Body of pancreas (tissue), 4 donors: ENCODE measurements around the gene DHX29.
A peak's percentile ranks its signal among the peaks of the same experiment; 100 is the strongest.

Experiments
- POLR2A ChIP-seq, 3 donors: fragments of 450-650 bp; IDR thresholded peaks; one replicate each; pipeline ENCODE4 v1.6.1; 2016; ENCODE audit warnings: antibody characterized with exemption in 3 of 3, mild to moderate bottlenecking in 2 of 3
- TF ChIP-seq, protein P1 (sequence below), 7 experiments: fragments of 450-650 bp in 4 of 7; fragments of 200-600 bp in 3 of 7; sonication (generic) in 3 of 7; IDR thresholded peaks; one replicate each; pipeline ENCODE4 v1.5.1; 2016 to 2019; ENCODE audit warnings: antibody characterized with exemption in 7 of 7

DNA sequence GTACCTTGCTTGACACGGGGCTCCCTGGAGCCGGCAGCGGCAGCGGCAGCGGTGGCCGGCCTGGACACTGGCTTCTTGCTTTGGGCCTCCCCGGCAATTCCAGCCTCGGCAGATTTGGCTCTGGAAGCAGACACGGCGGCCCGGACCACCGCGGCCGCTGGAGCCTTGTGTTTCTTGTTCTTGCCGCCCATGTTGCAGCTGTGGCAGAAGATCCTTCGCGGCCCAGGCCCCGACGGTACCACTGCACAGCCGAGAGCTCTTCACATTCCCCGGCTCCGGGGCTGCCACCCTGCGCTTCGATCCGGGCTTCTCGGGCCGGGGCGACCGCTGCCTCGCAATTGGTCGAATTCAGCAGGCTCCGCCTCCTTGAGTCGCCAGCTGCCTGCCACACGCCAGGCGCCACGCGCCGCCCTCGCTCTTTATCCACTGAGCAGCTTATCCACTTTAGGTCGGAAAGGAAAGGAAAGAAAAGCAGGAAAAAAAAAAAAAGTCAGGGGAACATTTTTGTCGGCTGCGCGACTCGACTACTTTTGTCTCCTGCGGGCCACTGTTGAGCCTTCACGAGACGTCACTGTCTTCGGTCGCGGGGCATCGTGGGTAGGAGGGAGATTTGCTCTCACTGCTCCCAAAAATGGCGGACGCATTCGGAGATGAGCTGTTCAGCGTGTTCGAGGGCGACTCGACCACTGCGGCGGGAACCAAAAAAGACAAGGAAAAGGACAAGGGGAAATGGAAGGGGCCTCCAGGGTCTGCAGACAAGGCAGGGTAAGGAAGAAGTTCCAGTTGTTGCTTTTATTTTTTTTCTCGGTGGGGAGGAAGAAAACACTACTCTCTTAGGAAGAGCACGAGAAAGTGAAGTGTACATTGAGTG, at the start of gene DHX29, which contains the start of gene MTREX:
- TF ChIP-seq POLR2A (IDR thresholded peaks at IDR 0.05): peak; percentile 54 to 94 (median 93)
- TF ChIP-seq, protein P1, sequence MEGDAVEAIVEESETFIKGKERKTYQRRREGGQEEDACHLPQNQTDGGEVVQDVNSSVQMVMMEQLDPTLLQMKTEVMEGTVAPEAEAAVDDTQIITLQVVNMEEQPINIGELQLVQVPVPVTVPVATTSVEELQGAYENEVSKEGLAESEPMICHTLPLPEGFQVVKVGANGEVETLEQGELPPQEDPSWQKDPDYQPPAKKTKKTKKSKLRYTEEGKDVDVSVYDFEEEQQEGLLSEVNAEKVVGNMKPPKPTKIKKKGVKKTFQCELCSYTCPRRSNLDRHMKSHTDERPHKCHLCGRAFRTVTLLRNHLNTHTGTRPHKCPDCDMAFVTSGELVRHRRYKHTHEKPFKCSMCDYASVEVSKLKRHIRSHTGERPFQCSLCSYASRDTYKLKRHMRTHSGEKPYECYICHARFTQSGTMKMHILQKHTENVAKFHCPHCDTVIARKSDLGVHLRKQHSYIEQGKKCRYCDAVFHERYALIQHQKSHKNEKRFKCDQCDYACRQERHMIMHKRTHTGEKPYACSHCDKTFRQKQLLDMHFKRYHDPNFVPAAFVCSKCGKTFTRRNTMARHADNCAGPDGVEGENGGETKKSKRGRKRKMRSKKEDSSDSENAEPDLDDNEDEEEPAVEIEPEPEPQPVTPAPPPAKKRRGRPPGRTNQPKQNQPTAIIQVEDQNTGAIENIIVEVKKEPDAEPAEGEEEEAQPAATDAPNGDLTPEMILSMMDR (IDR thresholded peaks at IDR 0.05): peak in 3 of 7 experiments; percentile 7 to 24 (median 9)
